Stimulated activated CD4-positive, alpha-beta T cell treated with anti-CD3 and anti-CD28 coated beads, Interleukin-4, amount 100 ng/mL, for 1 hour (primary cell): ENCODE results near the gene IFITM5.
"Not testable (repeated sequence)": the region's sequence is repeated elsewhere in the genome, so short reads cannot be mapped to it uniquely, and the experiment has no call there.

Experiments
- DNase-seq: peaks from one replicate; pipeline ENCODE4 v3.0.0-alpha.2; 2020

Gene IFITM5

GRCh38 chr11:327581-327923, 28.2 kb upstream of the IFITM5 start:
- DNase-seq: no peak

GRCh38 chr11:326842-327580, 27.7 kb upstream of the IFITM5 start:
- peak; percentile 52 for DNase-seq

GRCh38 chr11:326592-326841, 27.2 kb upstream of the IFITM5 start:
- DNase-seq: no peak

DNA sequence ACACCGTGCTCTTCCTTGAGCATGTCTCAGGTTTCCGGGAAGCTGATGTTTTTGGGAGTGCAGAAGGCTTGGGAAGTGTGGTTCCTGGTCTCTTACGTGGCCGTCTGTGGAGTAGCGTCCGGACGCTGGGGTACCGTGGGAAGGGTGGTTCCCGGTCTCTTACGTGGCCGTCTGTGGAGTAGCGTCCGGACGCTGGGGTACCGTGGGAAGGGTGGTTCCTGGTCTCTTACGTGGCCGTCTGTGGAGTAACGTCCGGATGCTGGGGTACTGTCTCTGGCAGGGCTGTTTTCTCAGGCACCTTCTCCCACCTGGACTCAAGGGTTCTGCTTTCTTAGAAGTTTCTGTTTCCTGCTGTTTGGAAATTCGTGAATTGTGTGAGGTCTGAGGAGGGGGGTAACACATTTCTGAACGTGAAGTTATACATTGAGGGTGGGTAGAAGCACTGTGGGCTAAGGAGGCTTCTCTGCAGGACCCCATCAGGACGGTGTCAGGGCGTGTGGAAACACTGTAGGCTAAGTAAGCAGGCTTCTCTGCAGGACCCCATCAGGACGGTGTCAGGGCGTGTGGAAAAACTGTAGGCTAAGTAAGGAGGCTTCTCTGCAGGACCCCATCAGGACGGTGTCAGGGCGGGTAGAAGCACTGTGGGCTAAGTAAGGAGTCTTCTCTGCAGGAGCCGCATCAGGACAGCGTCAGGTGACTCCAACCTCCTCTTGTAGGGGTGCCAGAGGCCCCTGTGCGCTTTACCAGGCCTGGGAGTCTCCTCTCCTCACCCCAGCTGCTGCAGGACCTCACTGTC, 26.7 kb upstream of the IFITM5 start:
- DNase-seq: no peak

- DNase-seq: not testable (repeated sequence)
Measured at GRCh38 chr11:324593-325517, 25.5 kb upstream of the IFITM5 start.

DNA sequence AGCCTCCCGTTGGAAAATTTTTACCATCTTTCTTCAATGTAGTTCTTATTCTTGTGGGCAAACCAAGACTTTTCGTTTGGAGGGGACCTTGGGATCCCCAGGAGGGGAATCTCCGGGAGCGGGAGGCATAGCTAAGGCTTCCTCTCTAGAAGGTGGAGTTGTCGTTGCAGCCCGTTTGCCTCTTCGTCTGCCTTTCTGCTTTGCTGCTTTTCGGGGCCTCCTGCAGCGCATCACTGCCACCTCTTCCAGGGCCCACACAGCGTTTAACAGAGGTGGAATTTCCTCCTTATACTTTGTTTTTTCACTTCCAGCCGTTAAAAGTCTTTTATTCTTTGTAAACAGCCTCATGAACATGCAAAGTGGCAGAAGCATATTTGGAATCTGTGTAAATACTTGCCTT, 24.8 kb upstream of the IFITM5 start:
- DNase-seq: no peak

- not testable (repeated sequence) for DNase-seq
Measured at GRCh38 chr11:319888-320273, 20.6 kb upstream of the IFITM5 start.

DNA sequence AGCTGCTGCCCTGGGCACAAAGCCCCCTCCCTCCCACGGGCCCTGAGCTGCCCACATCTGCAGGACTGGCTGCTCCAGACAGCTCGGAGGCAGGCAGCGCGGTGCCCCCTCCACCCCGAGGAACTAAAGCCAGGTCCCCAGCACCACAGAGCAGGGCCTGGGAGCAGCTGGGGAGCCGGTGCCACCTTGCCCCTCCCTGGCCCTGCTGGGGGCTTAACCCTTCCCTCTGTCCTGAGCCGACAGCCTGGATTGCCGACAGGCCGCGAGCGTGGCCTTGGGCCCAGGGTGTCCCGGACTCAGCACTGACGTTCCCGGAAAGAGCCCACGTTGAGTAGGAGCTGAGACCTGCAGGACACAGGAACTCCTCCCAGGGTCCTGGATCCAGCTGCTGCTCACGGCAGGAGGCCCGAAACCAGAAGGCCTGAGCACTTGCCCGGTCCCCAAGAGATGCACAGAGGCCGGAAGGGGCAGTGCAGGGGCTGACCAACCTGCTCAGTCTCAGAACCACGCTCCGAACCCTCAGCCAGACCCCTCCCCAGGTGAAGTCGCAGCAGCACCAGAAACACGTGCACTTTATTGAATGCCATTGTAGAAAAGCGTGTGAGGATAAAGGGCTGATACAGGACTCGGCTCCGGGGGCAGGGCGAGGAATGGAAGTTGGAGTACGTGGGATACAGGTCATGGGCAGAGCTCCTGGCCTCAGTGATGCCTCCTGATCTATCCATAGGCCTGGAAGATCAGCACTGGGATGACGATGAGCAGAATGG, 20.0 kb upstream of the IFITM5 start:
- DNase-seq: not testable (repeated sequence)

GRCh38 chr11:318405-319120, 19.2 kb upstream of the IFITM5 start:
- DNase-seq: not testable (repeated sequence)

GRCh38 chr11:317668-318404, 18.5 kb upstream of the IFITM5 start:
- not testable (repeated sequence) for DNase-seq

DNA sequence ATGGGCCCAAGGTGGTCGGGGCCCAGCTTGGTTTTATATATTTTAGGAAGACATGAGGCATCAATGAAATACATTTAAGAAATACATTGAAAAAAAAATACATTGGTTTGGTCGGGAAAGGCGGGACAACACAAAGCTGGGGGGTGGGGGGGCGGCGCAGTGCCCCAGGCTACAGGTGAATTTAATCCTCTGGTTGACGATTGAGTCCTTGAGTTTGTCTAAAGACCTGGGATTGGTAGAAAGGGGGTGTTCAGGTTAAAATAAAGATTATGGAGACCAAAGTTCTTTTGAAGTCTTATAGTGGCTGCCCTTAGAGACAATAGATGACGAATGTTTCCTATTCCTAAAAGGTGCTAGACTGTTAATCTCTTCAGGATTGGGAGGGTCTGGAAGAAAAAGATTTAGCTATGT, 17.6 kb upstream of the IFITM5 start:
- no peak for DNase-seq

- DNase-seq: no peak
Measured at GRCh38 chr11:316031-316701, 16.8 kb upstream of the IFITM5 start.

- DNase-seq: no peak
Measured at GRCh38 chr11:315516-315994, 16.2 kb upstream of the IFITM5 start.

DNA sequence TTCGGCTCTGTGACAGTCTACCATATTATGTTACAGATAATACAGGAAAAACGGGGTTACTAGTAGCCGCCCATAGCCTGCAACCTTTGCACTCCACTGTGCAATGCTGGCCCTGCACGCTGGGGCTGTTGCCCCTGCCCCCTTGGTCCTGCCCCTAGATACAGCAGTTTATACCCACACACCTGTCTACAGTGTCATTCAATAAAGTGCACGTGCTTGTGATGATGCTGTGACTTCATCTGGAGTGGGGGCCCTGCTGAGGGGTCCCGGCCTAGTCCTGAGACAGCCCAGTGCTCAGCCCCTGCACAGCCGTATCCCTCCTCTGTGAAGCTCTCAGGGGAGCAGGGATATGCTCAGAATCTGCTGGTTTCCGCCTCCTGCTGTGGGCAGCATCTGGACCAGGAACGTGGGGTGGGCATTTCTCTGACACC, 15.7 kb upstream of the IFITM5 start:
- DNase-seq: no peak

- DNase-seq: not testable (repeated sequence)
Measured at GRCh38 chr11:314554-314875, 15.2 kb upstream of the IFITM5 start.

- peak; percentile 44 for DNase-seq
Measured at GRCh38 chr11:313787-314553, 14.6 kb upstream of the IFITM5 start, which contains the start of gene IFITM1. Gene IFITM1 (plus strand): TSS chr11:314040. CDS start chr11:314171, 131 bp downstream.

- DNase-seq: no peak
Measured at GRCh38 chr11:313304-313786, 14.0 kb upstream of the IFITM5 start.

DNA sequence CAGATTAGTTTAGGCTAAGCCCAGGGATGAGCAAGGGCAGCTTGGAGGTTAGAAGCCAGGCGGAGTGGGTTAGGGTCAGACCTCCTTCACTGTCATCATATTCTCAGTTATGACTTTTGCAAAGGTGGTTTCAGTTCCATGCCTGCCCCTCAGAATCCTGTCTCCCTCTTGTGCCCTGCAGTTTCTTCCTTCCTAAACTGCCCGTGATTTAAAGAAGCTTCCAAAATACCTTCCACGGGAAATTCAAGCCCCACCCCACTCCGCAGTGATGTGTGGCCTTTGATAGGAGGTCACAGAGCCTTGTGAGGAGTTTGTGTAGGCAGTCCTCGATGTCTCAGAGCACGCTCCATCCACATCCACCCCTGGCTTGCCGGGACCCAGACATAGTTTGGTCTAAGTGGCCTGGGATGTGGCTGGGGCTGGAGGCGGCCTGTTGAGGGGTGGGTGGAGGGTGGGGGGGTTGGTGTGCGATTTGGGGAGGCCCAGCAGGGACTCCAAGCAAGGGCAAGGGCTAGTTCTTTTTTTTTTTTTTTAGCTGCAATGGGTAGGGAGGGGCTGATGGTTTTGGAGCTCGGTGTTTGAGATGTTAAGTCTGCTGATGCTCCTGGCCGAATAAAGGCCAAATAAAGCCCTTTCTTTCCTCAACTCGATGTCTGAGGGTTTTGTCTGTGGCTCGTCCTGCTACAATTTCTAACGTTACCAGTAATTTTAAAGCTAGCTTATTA, 12.9 kb upstream of the IFITM5 start:
- no peak for DNase-seq
